A673 (cell line): Measurements from ENCODE around the gene BRSK2. TPM values are rescaled to one million over a fixed set of nuclear protein-coding genes. Genes with fewer than 3 reads are reported as not detected.
A peak's percentile ranks its signal among the peaks of the same experiment; 100 is the strongest.

Experiments
- BruUV-seq: library from RNA; stranded (reverse); fragments of 400-500 nt; replicated peaks from 2 replicates; lab custom pipeline; 2021; lab: Mats Ljungman, UMichigan
- CTCF ChIA-PET: fragments of 300-600 bp; sonication (Branson Sonifier 250); formaldehyde crosslinking; loops from one replicate; lab custom pipeline; 2022; ENCODE audit warnings: antibody characterized with exemption; lab: Charles Lee
- POLR2A ChIA-PET: fragments of 300-600 bp; sonication (Branson Sonifier 250); formaldehyde crosslinking; loops from one replicate; lab custom pipeline; 2022; ENCODE audit warnings: antibody characterized with exemption; ENCODE audit not compliant: low non-redundant PET; lab: Charles Lee
- DNase-seq: peaks from one replicate; pipeline ENCODE4 v3.0.0-alpha.2; 2015; ENCODE audit warnings: low spot score
- H3K27ac ChIP-seq: fragments of 200-600 bp; sonication (generic); 2 replicates; pipeline ENCODE4 v1.5.1; 2016; ENCODE audit warnings: mixed run types, low read depth, mild to moderate bottlenecking, mixed read lengths, antibody characterized with exemption, low read length; ENCODE audit not compliant: poor library complexity, severe bottlenecking
- H3K27me3 ChIP-seq: fragments of 200-600 bp; sonication (generic); replicated peaks from 2 replicates; pipeline ENCODE4 v1.6.1; 2017; ENCODE audit warnings: mixed run types, low read depth, mild to moderate bottlenecking, mixed read lengths, antibody characterized with exemption, low read length; ENCODE audit not compliant: insufficient read depth, poor library complexity
- H3K36me3 ChIP-seq: fragments of 200-600 bp; sonication (generic); 2 replicates; pipeline ENCODE4 v1.6.1; 2016; ENCODE audit warnings: mixed run types, mild to moderate bottlenecking, mixed read lengths, antibody characterized with exemption, low read length; ENCODE audit not compliant: insufficient read depth, poor library complexity, severe bottlenecking
- H3K4me1 ChIP-seq: fragments of 200-600 bp; sonication (generic); 2 replicates; pipeline ENCODE4 v1.6.1; 2017; ENCODE audit warnings: mixed run types, mild to moderate bottlenecking, mixed read lengths, antibody characterized with exemption, low read length; ENCODE audit not compliant: insufficient read depth, poor library complexity, severe bottlenecking
- H3K4me3 ChIP-seq: fragments of 200-600 bp; sonication (generic); 2 replicates; pipeline ENCODE4 v1.5.1; 2016; ENCODE audit warnings: low read depth, mixed run types, mild to moderate bottlenecking, mixed read lengths, low read length; ENCODE audit not compliant: poor library complexity, severe bottlenecking
- H3K9me3 ChIP-seq: fragments of 200-600 bp; sonication (generic); 2 replicates; pipeline ENCODE4 v1.6.1; 2016; ENCODE audit warnings: mixed run types, low read depth, mild to moderate bottlenecking, mixed read lengths, antibody characterized with exemption, low read length; ENCODE audit not compliant: poor library complexity, severe bottlenecking
- CTCF ChIP-seq: fragments of 300-800, 200-600 bp; sonication (generic); conservative IDR thresholded peaks from 2 replicates; pipeline ENCODE4 v1.5.1; 2017; ENCODE audit warnings: low read depth, mild to moderate bottlenecking, antibody characterized with exemption, low read length, moderate library complexity, mixed read lengths
- EZH2 ChIP-seq: fragments of 200-600 bp; sonication (generic); IDR thresholded peaks from 2 replicates; pipeline ENCODE4 v1.6.1; 2017; ENCODE audit warnings: borderline replicate concordance, low read depth, mild to moderate bottlenecking, mixed read lengths, antibody characterized with exemption, low read length; ENCODE audit not compliant: poor library complexity, severe bottlenecking
- intact Hi-C: fragments of 100-400 bp; cut with micrococcal nuclease; formaldehyde crosslinking; loops from one replicate; pipeline ENCODE4 v1.10.0; 2022; ENCODE audit not compliant: unreplicated experiment
- total RNA-seq: library from RNA; stranded (reverse); gene quantifications from 2 replicates; pipeline ENCODE4 v1.2.3, GENCODE V29; 2021

BRSK2 gene
- total RNA-seq, 1 experiment from 2014 or later: 2.2 TPM

- H3K27ac ChIP-seq: no peak overlapping the region
- no TSS peak for BruUV-seq
- no peak overlapping the region for H3K4me3 ChIP-seq
- no peak for TF ChIP-seq EZH2
- TF ChIP-seq CTCF: no peak
- no peaks in the 10 kb centered on the region for H3K36me3 ChIP-seq
- no peaks in the 10 kb centered on the region for H3K9me3 ChIP-seq
- DNase-seq: no peak
- CTCF ChIA-PET: no interaction called here
- H3K27me3 ChIP-seq: no peaks in the 10 kb centered on the region
- intact Hi-C loops: no loop called here
- POLR2A ChIA-PET: no interaction called here
- H3K4me1 ChIP-seq: no peaks in the 10 kb centered on the region
Measured at GRCh38 chr11:1350086-1350725, 39.5 kb upstream of the BRSK2 start.

GRCh38 chr11:1351278-1351937 lies 38.3 kb upstream of the BRSK2 start:
- DNase-seq: peak; percentile 12
- Histone ChIP-seq H3K9me3 (no peaks in the 10 kb centered on the region), H3K27ac (no peak overlapping the region), H3K36me3 (no peaks in the 10 kb centered on the region), H3K27me3 (no peaks in the 10 kb centered on the region), H3K4me1 (no peaks in the 10 kb centered on the region), H3K4me3 (no peak overlapping the region)
- BruUV-seq: no TSS peak
- ChIA-PET CTCF (no interaction called here), POLR2A (no interaction called here)
- TF ChIP-seq CTCF (no peak), EZH2 (no peak)
- intact Hi-C loops: no loop called here

GRCh38 chr11:1352696-1353382 lies 36.9 kb upstream of the BRSK2 start:
- no peaks in the 10 kb centered on the region for H3K9me3 ChIP-seq
- no TSS peak for BruUV-seq

More at GRCh38 chr11:1352696-1353382, 36.9 kb upstream of the BRSK2 start:
- Histone ChIP-seq H3K27ac (no peak overlapping the region), H3K4me3 (no peak overlapping the region), H3K27me3 (no peaks in the 10 kb centered on the region), H3K4me1 (no peaks in the 10 kb centered on the region), H3K36me3 (no peaks in the 10 kb centered on the region)
- ChIA-PET POLR2A (no interaction called here), CTCF (no interaction called here)
- DNase-seq: no peak
- TF ChIP-seq EZH2 (no peak), CTCF (no peak)
- intact Hi-C loops: no loop called here
